Progenitor cell of endocrine pancreas (in vitro differentiated cells): ENCODE results near the gene ARG2. TPM values are rescaled to one million over a fixed set of nuclear protein-coding genes. Genes with fewer than 3 reads are reported as not detected.

Experiments used
- DNase-seq: peaks from one replicate; pipeline ENCODE4 v3.0.0; 2021; ENCODE audit warnings: low spot score; ENCODE audit not compliant: unreplicated experiment
- H3K27ac Mint-ChIP-seq: 2 replicates; pipeline ENCODE4 v1.8.0; 2021; ENCODE audit warnings: mild to moderate bottlenecking, moderate library complexity, mixed read lengths
- H3K27me3 Mint-ChIP-seq: 2 replicates; pipeline ENCODE4 v1.8.0; 2021; ENCODE audit warnings: mixed read lengths
- H3K36me3 Mint-ChIP-seq: 2 replicates; pipeline ENCODE4 v1.8.0; 2022; ENCODE audit warnings: mixed read lengths; ENCODE audit not compliant: insufficient read depth
- H3K4me1 Mint-ChIP-seq: 2 replicates; pipeline ENCODE4 v1.8.0; 2021; ENCODE audit warnings: low read depth, mixed read lengths
- H3K4me3 Mint-ChIP-seq: 2 replicates; pipeline ENCODE4 v1.8.0; 2021; ENCODE audit warnings: low read depth, mild to moderate bottlenecking, moderate library complexity, mixed read lengths
- H3K9me3 Mint-ChIP-seq: 2 replicates; pipeline ENCODE4 v1.8.0; 2021; ENCODE audit warnings: low read depth, mixed read lengths
- CTCF ChIP-seq: fragments of 200-600 bp; sonication (generic); IDR thresholded peaks from one replicate; pipeline ENCODE4 v1.5.0; 2021; ENCODE audit warnings: antibody characterized with exemption, mild to moderate bottlenecking; ENCODE audit not compliant: unreplicated experiment
- total RNA-seq: library from RNA; stranded (reverse); gene quantifications from 2 replicates; pipeline ENCODE4 v1.2.1, GENCODE V29; 2021

The ARG2 gene
- total RNA-seq, 1 donor from 2014 or later = 25.1 TPM

DNA sequence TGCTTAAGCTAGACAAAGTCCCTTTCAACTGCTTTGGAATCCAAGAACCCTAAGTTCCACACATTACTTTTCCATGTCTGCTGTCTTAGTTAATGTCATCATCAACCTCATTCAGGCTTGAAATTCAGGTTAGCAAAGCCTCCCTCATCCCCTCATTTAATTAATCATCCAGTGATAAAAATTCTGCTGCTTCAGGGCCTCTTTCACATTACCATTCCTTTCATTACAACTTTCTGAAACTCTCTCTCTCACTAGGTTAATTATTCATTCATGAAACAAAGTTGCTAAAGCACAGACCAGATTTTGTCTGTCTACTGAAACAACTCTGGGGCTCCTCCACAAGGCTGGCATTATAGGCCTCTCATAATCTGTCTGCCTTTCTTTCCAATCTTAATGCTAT, 64.1 kb downstream of the ARG2 start:
- Mint-ChIP-seq H3K27ac (peak overlapping the region; percentile 1), H3K4me1 (no peaks in the 10 kb centered on the region), H3K27me3 (no peaks in the 10 kb centered on the region), H3K36me3 (peaks cover 43% of the 10 kb centered on the region), H3K4me3 (no peak overlapping the region), H3K9me3 (no peaks in the 10 kb centered on the region)
- DNase-seq = no peak
- no peak for TF ChIP-seq CTCF

- H3K4me1 Mint-ChIP-seq = peaks cover 17% of the 10 kb centered on the region
- no peak overlapping the region for H3K4me3 Mint-ChIP-seq
- no peaks in the 10 kb centered on the region for H3K27me3 Mint-ChIP-seq
- H3K36me3 Mint-ChIP-seq = peaks cover 38% of the 10 kb centered on the region
- no peaks in the 10 kb centered on the region for H3K9me3 Mint-ChIP-seq
- H3K27ac Mint-ChIP-seq = peak overlapping the region; percentile 23
- DNase-seq = no peak
- no peak for TF ChIP-seq CTCF
Observed at GRCh38 chr14:67690011-67690410, 70.3 kb downstream of the ARG2 start.

DNA sequence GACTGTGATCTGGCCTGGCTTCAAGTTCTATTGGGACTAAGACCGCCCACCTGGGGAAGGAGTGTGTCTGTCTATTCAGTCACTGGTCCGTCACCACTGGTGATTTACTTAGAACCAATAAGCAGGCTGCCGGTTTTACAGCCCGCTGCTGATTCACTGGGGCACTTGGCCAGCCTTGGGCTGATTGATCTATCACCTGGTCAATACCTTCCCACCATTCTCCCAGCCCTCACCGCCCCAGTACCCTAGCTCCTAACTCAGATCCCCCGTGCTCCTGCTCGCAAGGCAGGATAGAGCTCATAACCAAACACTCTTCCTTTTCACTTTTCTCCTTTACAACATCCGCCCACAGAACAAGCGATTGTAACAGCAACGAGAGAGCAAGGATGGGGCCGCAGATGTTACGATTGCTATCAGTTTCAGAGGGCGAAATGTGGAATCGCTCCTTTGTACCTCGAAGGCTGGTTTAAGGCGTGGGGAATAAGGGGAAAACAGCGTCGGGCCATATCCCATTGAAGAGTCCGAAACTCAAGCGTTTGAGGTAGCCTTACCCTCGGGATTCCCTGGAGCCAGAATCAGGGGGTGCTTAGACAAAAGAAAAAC, 75.2 kb downstream of the ARG2 start:
- no peaks in the 10 kb centered on the region for H3K9me3 Mint-ChIP-seq
- peak overlapping the region; percentile 97 for H3K27ac Mint-ChIP-seq
- peaks cover 9% of the 10 kb centered on the region for H3K36me3 Mint-ChIP-seq
- DNase-seq = peak; percentile 62
- H3K27me3 Mint-ChIP-seq = peaks cover 2% of the 10 kb centered on the region
- H3K4me1 Mint-ChIP-seq = peaks cover 17% of the 10 kb centered on the region
- peak overlapping the region; percentile 95 for H3K4me3 Mint-ChIP-seq
- TF ChIP-seq CTCF = no peak

GRCh38 chr14:67695394-67695949, 75.8 kb downstream of the ARG2 start, which contains the start of gene RDH11:
Gene RDH11, minus strand, starts transcription at chr14:67695764. Its CDS starts 61 bp downstream, at chr14:67695703.
- Mint-ChIP-seq H3K36me3 (peaks cover 8% of the 10 kb centered on the region), H3K9me3 (no peaks in the 10 kb centered on the region), H3K4me3 (peak within 1 kb of the TSS; percentile 95), H3K4me1 (peaks cover 17% of the 10 kb centered on the region), H3K27me3 (peaks cover 2% of the 10 kb centered on the region), H3K27ac (peak within 1 kb of the TSS; percentile 97)
- DNase-seq = peak; percentile 58
- TF ChIP-seq CTCF = no peak

GRCh38 chr14:67697006-67697405, 77.3 kb downstream of the ARG2 start:
- no peak for DNase-seq
- peaks cover 17% of the 10 kb centered on the region for H3K4me1 Mint-ChIP-seq
- no peak for TF ChIP-seq CTCF
- H3K9me3 Mint-ChIP-seq = no peaks in the 10 kb centered on the region
- peaks cover 2% of the 10 kb centered on the region for H3K36me3 Mint-ChIP-seq
- H3K4me3 Mint-ChIP-seq = no peak overlapping the region
- peaks cover 2% of the 10 kb centered on the region for H3K27me3 Mint-ChIP-seq
- H3K27ac Mint-ChIP-seq = no peak overlapping the region
